IPS-20b (cell line): ENCODE data around the gene LAIR1.
"Not testable (repeated sequence)": the region's sequence is repeated elsewhere in the genome, so short reads cannot be mapped to it uniquely, and the experiment has no call there.

Experiments used
- H3K27ac ChIP-seq: one replicate; pipeline ENCODE4 v1.5.1; 2013; ENCODE audit warnings: low read length
- H3K27me3 ChIP-seq: 2 replicates; pipeline ENCODE4 v1.6.1; 2013; ENCODE audit warnings: mild to moderate bottlenecking, low read length, inconsistent platforms; ENCODE audit not compliant: insufficient read depth
- H3K36me3 ChIP-seq: 2 replicates; pipeline ENCODE4 v1.6.1; 2013; ENCODE audit warnings: low read depth, mild to moderate bottlenecking, inconsistent platforms, low read length, moderate library complexity; ENCODE audit not compliant: insufficient read depth
- H3K4me1 ChIP-seq: 2 replicates; pipeline ENCODE4 v1.6.1; 2013; ENCODE audit warnings: mild to moderate bottlenecking, control low read depth, inconsistent platforms, low read length, moderate library complexity; ENCODE audit not compliant: insufficient read depth
- H3K4me3 ChIP-seq: 2 replicates; pipeline ENCODE4 v1.5.1; 2013; ENCODE audit warnings: mild to moderate bottlenecking, low read length, inconsistent platforms
- H3K9ac ChIP-seq: 2 replicates; pipeline ENCODE4 v1.6.1; 2013; ENCODE audit warnings: low read depth, mild to moderate bottlenecking, inconsistent platforms, low read length, moderate library complexity
- H3K9me3 ChIP-seq: 2 replicates; pipeline ENCODE4 v1.6.1; 2013; ENCODE audit warnings: mild to moderate bottlenecking, low read depth, low read length, inconsistent platforms; ENCODE audit not compliant: insufficient read depth

Gene LAIR1

GRCh38 chr19:54324071-54324470 lies 40.7 kb downstream of the LAIR1 start:
- Histone ChIP-seq H3K9ac (peak overlapping the region; percentile 42), H3K36me3 (no peaks in the 10 kb centered on the region), H3K4me1 (peaks cover 15% of the 10 kb centered on the region), H3K27ac (no peak overlapping the region), H3K4me3 (peak overlapping the region; percentile 45), H3K9me3 (peaks cover 3% of the 10 kb centered on the region; the same call in 1 of the 2 replicates), H3K27me3 (no peaks in the 10 kb centered on the region)

GRCh38 chr19:54322934-54323333 lies 41.8 kb downstream of the LAIR1 start:
- H3K4me1 ChIP-seq, result peaks cover 15% of the 10 kb centered on the region
- not testable (repeated sequence) for H3K27me3 ChIP-seq, H3K9ac ChIP-seq, H3K9me3 ChIP-seq, H3K4me3 ChIP-seq, H3K27ac ChIP-seq, H3K36me3 ChIP-seq

DNA sequence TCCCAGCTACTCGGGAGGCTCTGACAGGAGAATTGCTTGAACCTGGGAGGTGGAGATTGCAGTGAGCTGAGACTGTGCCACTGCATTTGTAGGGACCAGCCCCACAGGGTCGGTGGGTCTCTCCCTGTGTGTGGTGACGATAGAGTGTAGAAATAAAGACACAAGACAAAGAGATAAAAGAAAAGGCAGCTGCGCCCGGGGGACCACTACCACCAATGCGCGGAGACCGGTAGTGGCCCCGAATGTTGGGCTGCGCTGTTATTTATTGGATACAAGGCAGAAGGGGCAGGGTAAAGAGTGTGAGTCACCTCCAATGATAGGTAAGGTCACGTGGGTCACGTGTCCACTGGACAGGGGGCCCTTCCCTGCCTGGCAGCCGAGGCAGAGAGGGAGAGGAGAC lies 42.4 kb downstream of the LAIR1 start:
- H3K9ac ChIP-seq, H3K36me3 ChIP-seq, H3K4me3 ChIP-seq, H3K9me3 ChIP-seq, H3K27me3 ChIP-seq, H3K27ac ChIP-seq: not testable (repeated sequence)
- peaks cover 15% of the 10 kb centered on the region for H3K4me1 ChIP-seq

GRCh38 chr19:54319892-54320670 lies 44.6 kb downstream of the LAIR1 start:
- Histone ChIP-seq H3K9ac (no peak overlapping the region), H3K27me3 (no peaks in the 10 kb centered on the region; the same call in 1 of the 2 replicates), H3K4me3 (no peak overlapping the region), H3K4me1 (peaks cover 20% of the 10 kb centered on the region), H3K27ac (no peak overlapping the region), H3K9me3 (peaks cover 3% of the 10 kb centered on the region; the same call in 1 of the 2 replicates), H3K36me3 (no peaks in the 10 kb centered on the region)

DNA sequence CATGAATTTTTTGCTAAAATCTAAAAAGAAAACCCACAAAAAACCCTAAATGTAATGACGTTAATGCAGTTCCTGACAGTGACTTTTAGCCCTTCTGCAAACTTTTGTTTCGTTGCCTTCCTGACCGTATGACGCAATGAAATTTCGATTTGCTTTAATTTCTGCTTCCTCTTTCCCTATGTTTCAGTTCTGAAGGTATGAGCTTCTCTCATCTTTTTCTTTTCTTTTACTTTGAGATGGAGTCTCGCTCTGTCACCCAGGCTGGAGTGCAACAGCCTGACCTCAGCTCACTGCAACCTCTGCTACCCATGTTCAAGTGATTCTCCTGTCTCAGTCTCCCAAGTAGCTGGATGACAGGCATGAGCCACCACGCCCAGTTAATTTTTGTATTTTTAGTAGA lies 45.7 kb downstream of the LAIR1 start:
- H3K9ac ChIP-seq, result no peak overlapping the region
- no peaks in the 10 kb centered on the region; the same call in 1 of the 2 replicates for H3K27me3 ChIP-seq
- peaks cover 10% of the 10 kb centered on the region; the same call in 1 of the 2 replicates for H3K4me1 ChIP-seq
- H3K4me3 ChIP-seq, result no peak overlapping the region
- peaks cover 3% of the 10 kb centered on the region; the same call in 1 of the 2 replicates for H3K9me3 ChIP-seq
- H3K27ac ChIP-seq, result no peak overlapping the region
- H3K36me3 ChIP-seq, result no peaks in the 10 kb centered on the region

- no peak overlapping the region for H3K4me3 ChIP-seq
- H3K4me1 ChIP-seq, result 0 out of 2 replicates have a peak, but pooled peaks cover 6% of the 10 kb centered on the region
- H3K27ac ChIP-seq, result no peak overlapping the region
Observed at GRCh38 chr19:54317965-54318240, 46.8 kb downstream of the LAIR1 start.

GRCh38 chr19:54317108-54317964 lies 47.4 kb downstream of the LAIR1 start:
- peak overlapping the region; percentile 39; the same call in 1 of the 2 replicates for H3K9ac ChIP-seq
- peaks cover 3% of the 10 kb centered on the region; the same call in 1 of the 2 replicates for H3K9me3 ChIP-seq
- no peaks in the 10 kb centered on the region; the same call in 1 of the 2 replicates for H3K27me3 ChIP-seq
- H3K4me3 ChIP-seq, result no peak overlapping the region
- H3K36me3 ChIP-seq, result no peaks in the 10 kb centered on the region
- H3K27ac ChIP-seq, result no peak overlapping the region
- 0 out of 2 replicates have a peak, but pooled peaks cover 6% of the 10 kb centered on the region for H3K4me1 ChIP-seq

More at GRCh38 chr19:54317965-54318240, 46.8 kb downstream of the LAIR1 start:
- Histone ChIP-seq H3K9me3 (peaks cover 3% of the 10 kb centered on the region; the same call in 1 of the 2 replicates), H3K27me3 (no peaks in the 10 kb centered on the region; the same call in 1 of the 2 replicates), H3K9ac (no peak overlapping the region), H3K36me3 (no peaks in the 10 kb centered on the region)

GRCh38 chr19:54316746-54317107 lies 48.0 kb downstream of the LAIR1 start:
- H3K4me3 ChIP-seq, result no peak overlapping the region
- H3K27ac ChIP-seq, result no peak overlapping the region
- 0 out of 2 replicates have a peak, but pooled peaks cover 6% of the 10 kb centered on the region for H3K4me1 ChIP-seq
- no peaks in the 10 kb centered on the region; the same call in 1 of the 2 replicates for H3K27me3 ChIP-seq
- peak overlapping the region; percentile 39; the same call in 1 of the 2 replicates for H3K9ac ChIP-seq
- H3K9me3 ChIP-seq, result peaks cover 3% of the 10 kb centered on the region; the same call in 1 of the 2 replicates
- H3K36me3 ChIP-seq, result no peaks in the 10 kb centered on the region

DNA sequence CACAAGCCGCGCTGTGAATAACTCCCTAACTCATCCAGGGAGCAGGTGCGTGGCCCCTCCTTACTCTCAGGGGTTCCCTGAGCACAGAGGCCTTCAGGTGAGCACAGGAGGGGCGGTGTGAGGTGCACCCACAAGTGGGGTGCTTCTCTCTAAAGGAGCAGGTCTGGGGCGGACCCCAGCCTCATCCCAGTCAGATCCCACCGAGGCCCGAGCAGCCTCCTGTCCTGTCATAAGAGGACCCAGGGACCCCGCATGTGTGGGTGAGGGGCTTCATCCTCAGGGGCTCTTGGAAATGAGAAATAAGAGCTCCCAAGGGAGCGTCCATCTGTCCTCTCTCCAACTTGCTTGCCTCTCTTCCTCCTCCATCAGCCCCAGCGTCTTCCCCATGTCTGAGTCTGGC lies 48.8 kb downstream of the LAIR1 start:
- Histone ChIP-seq H3K27me3 (no peaks in the 10 kb centered on the region; the same call in 1 of the 2 replicates), H3K27ac (no peak overlapping the region), H3K9me3 (no peaks in the 10 kb centered on the region)

GRCh38 chr19:54312436-54313377 lies 52.0 kb downstream of the LAIR1 start, which contains the start of gene LILRA5:
TSS of gene LILRA5 (minus strand) at chr19:54313166. CDS start at chr19:54313019, 147 bp downstream.
- Histone ChIP-seq H3K4me3 (no peak within 1 kb of the TSS), H3K4me1 (0 out of 2 replicates have a peak, but pooled peaks cover 6% of the 10 kb centered on the region), H3K27me3 (no peaks in the 10 kb centered on the region; the same call in 1 of the 2 replicates)

More for the DNA sequence above, 48.8 kb downstream of the LAIR1 start:
- 0 out of 2 replicates have a peak, but pooled peaks cover 6% of the 10 kb centered on the region for H3K4me1 ChIP-seq
- no peak overlapping the region for H3K4me3 ChIP-seq
- H3K9ac ChIP-seq, result no peak overlapping the region
- H3K36me3 ChIP-seq, result no peaks in the 10 kb centered on the region

DNA sequence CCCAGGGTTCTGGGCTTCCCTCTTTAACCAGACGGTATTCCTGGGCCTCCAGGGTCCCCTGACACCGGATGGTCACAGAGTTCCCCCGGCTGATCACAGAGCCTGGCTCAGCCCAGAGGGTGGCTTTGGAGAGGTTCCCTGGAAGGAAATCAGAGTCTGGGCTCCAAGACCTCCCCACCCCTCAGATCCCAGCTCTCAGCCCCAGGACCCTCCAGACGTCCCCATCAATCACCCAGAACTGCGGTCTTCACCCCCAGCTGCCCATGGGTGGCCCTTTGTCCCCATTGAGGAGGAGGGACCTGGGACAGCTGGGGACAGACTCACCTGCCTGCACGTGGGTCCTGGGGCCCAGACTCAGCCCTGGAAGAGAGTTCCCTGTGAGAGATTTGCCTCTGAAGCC lies 52.7 kb downstream of the LAIR1 start:
- no peaks in the 10 kb centered on the region for H3K36me3 ChIP-seq
- H3K4me3 ChIP-seq, result no peak overlapping the region
- no peak overlapping the region for H3K9ac ChIP-seq
- H3K9me3 ChIP-seq, result no peaks in the 10 kb centered on the region
- H3K27me3 ChIP-seq, result no peaks in the 10 kb centered on the region
- H3K27ac ChIP-seq, result no peak overlapping the region
- 0 out of 2 replicates have a peak, but pooled peaks cover 6% of the 10 kb centered on the region for H3K4me1 ChIP-seq

More at GRCh38 chr19:54312436-54313377, 52.0 kb downstream of the LAIR1 start, which contains the start of gene LILRA5:
- no peak within 1 kb of the TSS for H3K9ac ChIP-seq
- no peaks in the 10 kb centered on the region for H3K36me3 ChIP-seq
- H3K27ac ChIP-seq, result no peak within 1 kb of the TSS
- H3K9me3 ChIP-seq, result no peaks in the 10 kb centered on the region
